H1 (cell line): Measurements from ENCODE around the gene SRI. TPM values are rescaled to one million over a fixed set of nuclear protein-coding genes. Genes with fewer than 3 reads are reported as not detected.

Source experiments
- ATF3 ChIP-seq: IDR thresholded peaks from 2 replicates; pipeline ENCODE4 v1.6.1; 2011; ENCODE audit warnings: low read depth, mild to moderate bottlenecking, low read length; ENCODE audit not compliant: insufficient read depth
- CBX5 ChIP-seq: fragments of 300-800, 300-1000 bp; sonication (generic); IDR thresholded peaks from 2 replicates; pipeline ENCODE4 v1.7.1; 2016; ENCODE audit warnings: antibody characterized with exemption, low read length, low read depth
- CBX8 ChIP-seq: fragments of 300-800, 300-1000 bp; sonication (generic); IDR thresholded peaks from 2 replicates; pipeline ENCODE4 v1.7.1; 2016; ENCODE audit warnings: low read depth, low read length, borderline replicate concordance
- CHD1 ChIP-seq: IDR thresholded peaks from 2 replicates; pipeline ENCODE4 v1.6.1; 2012; ENCODE audit warnings: low read depth, low read length, improper control_type of control experiment
- E2F6 ChIP-seq: IDR thresholded peaks from 2 replicates; pipeline ENCODE4 v1.6.1; 2012; ENCODE audit warnings: inconsistent platforms
- HDAC2 ChIP-seq, 2 experiments: fragments of 300-600 bp in 1 of 2; sonication (generic) in 1 of 2; IDR thresholded peaks; 2 replicates each; pipeline ENCODE4 v1.6.1; 2011 to 2012; ENCODE audit warnings: low read depth in 2 of 2, low read length in 2 of 2, mild to moderate bottlenecking in 2 of 2, moderate library complexity in 2 of 2, borderline replicate concordance in 1 of 2, inconsistent platforms in 1 of 2
- JUN ChIP-seq: IDR thresholded peaks from 2 replicates; pipeline ENCODE4 v1.6.1; 2011; ENCODE audit warnings: low read depth, mild to moderate bottlenecking, improper control_type of control experiment, low read length
- MAX ChIP-seq: IDR thresholded peaks from 2 replicates; pipeline ENCODE4 v1.6.1; 2012; ENCODE audit warnings: inconsistent platforms
- NANOG ChIP-seq: IDR thresholded peaks from 2 replicates; pipeline ENCODE4 v1.6.1; 2011; ENCODE audit warnings: low read length, low read depth, mild to moderate bottlenecking, inconsistent platforms; ENCODE audit not compliant: insufficient read depth, poor library complexity, severe bottlenecking
- POLR2AphosphoS5 ChIP-seq: IDR thresholded peaks from 2 replicates; pipeline ENCODE4 v1.6.1; 2011; ENCODE audit warnings: low read depth, low read length
- POU5F1 ChIP-seq: IDR thresholded peaks from 2 replicates; pipeline ENCODE4 v1.6.1; 2011; ENCODE audit warnings: low read depth, mild to moderate bottlenecking, low read length, moderate library complexity
- RFX5 ChIP-seq: IDR thresholded peaks from 2 replicates; pipeline ENCODE4 v1.6.1; 2011; ENCODE audit warnings: low read depth, low read length, improper control_type of control experiment, borderline replicate concordance
- RXRA ChIP-seq: IDR thresholded peaks from 2 replicates; pipeline ENCODE4 v1.6.1; 2011; ENCODE audit warnings: low read depth, mild to moderate bottlenecking, low read length, moderate library complexity; ENCODE audit not compliant: insufficient read depth
- SP2 ChIP-seq: IDR thresholded peaks from 2 replicates; pipeline ENCODE4 v1.6.1; 2012; ENCODE audit warnings: mild to moderate bottlenecking, low read length, inconsistent platforms
- TAF1 ChIP-seq: IDR thresholded peaks from 2 replicates; pipeline ENCODE4 v1.6.1; 2011; ENCODE audit warnings: mild to moderate bottlenecking, low read depth, low read length
- TBP ChIP-seq: IDR thresholded peaks from 2 replicates; pipeline ENCODE4 v1.6.1; 2011; ENCODE audit warnings: low read depth, low read length, improper control_type of control experiment
- YY1 ChIP-seq: IDR thresholded peaks from 2 replicates; pipeline ENCODE4 v1.6.1; 2011; ENCODE audit warnings: low read depth, mild to moderate bottlenecking, low read length
- polyA plus RNA-seq, 7 experiments: library from polyadenylated mRNA; depleted of rRNA in 3 of 7; stranded (reverse) in 5 of 7; unstranded in 2 of 7; fragments of >200 nt in 5 of 7; fragments of 200-250 nt in 2 of 7; gene quantifications; 1 replicate in 5 of 7; 2 replicates in 1 of 7; 4 replicates in 1 of 7; pipeline versions ENCODE4 v1.2.1 to v1.2.3, GENCODE V29; 2011 to 2013; ENCODE audit warnings: missing spikeins in 2 of 7, mixed read lengths in 2 of 7
- total RNA-seq: library from RNA; stranded (reverse); fragmentation: NEBNext Ultra II Directional; extraction: Animal tissue kit (Norgen Biotek cat#: 25700); gene quantifications from 2 replicates; pipeline ENCODE4 v1.2.1, GENCODE V29; 2021

SRI gene
- total and polyA plus RNA-seq, 2 of the 8 experiments (the other 6 are each of a cell fraction or from before 2014, with no cell fraction given), result 118 to 170 TPM

- TF ChIP-seq E2F6, result peak; percentile 28; the same call in 1 of the 2 replicates
- peak; percentile 77; the same call in 1 of the 2 replicates for TF ChIP-seq POLR2AphosphoS5
- TF ChIP-seq TBP, result peak; percentile 80; the same call in 1 of the 2 replicates
- TF ChIP-seq RFX5, result no peak
- TF ChIP-seq CBX5, result no peak
- 0 out of 4 replicates have a peak, but pooled peaks of 1 of the 2 experiments have one; percentile 51 for TF ChIP-seq HDAC2 (IDR thresholded peaks at IDR 0.05; ENCODE audit: borderline replicate concordance in 1 of 2, low read depth in 2 of 2, low read length in 2 of 2)
- TF ChIP-seq NANOG, result no peak
- TF ChIP-seq YY1, result peak; percentile 81
- TF ChIP-seq MAX, result peak; percentile 69
- no peak for TF ChIP-seq SP2
- no peak for TF ChIP-seq POU5F1
- peak; percentile 94 for TF ChIP-seq CHD1
- TF ChIP-seq RXRA, result no peak
- no peak for TF ChIP-seq JUN
- TF ChIP-seq CBX8, result no peak
- peak; percentile 81 for TF ChIP-seq TAF1
- no peak for TF ChIP-seq ATF3
Measured at GRCh38 chr7:88219781-88220747, at the start of gene SRI (continued).
